ENCODE measurements around the gene WASF3. TPM values are rescaled to one million over a fixed set of nuclear protein-coding genes. Genes with fewer than 3 reads are reported as not detected.

WASF3 gene
- total and polyA plus RNA-seq, 10 of the 15 experiments (the other 5 are each of a cell fraction or from before 2014, with no cell fraction given), result under 0.01 to 0.10 (median 0.01) TPM; not detected in 7

- no peak for DNase-seq (ENCODE audit: low read depth, low spot score)
- RAD21 ChIA-PET (ENCODE audit: unreplicated experiment), result no interaction called here
- no peaks in the 10 kb centered on the region for H3K79me2 ChIP-seq (ENCODE audit: control insufficient read depth, insufficient read depth, low read length)
- H3K4me1 ChIP-seq (ENCODE audit: control insufficient read depth, insufficient read depth, low read length), result no peaks in the 10 kb centered on the region
- POLR2A ChIA-PET, result no interaction called here
- CTCF ChIA-PET, result no interaction called here
- H4K20me1 ChIP-seq (ENCODE audit: control insufficient read depth, insufficient read depth), result no peaks in the 10 kb centered on the region
- WGBS (ENCODE audit: insufficient coverage, insufficient replicate concordance, low lambda C conversion rate, missing lambda C conversion rate), result 27% methylated on average over 3 of the region's 3 CpGs
- H3K27ac ChIP-seq (ENCODE audit: control insufficient read depth, insufficient read depth), result no peak overlapping the region
- intact Hi-C loops (cut with micrococcal nuclease; ENCODE audit: unreplicated experiment), result no loop called here
- H3K4me3 ChIP-seq, result no peak overlapping the region
- peaks cover 0 to 3% of the 10 kb centered on the region in 2 experiments; a peak in 3 of 4 replicates for H3K27me3 ChIP-seq (replicated peaks in 1 of 2; ENCODE audit: control insufficient read depth in 2 of 2, insufficient read depth in 2 of 2, low read length in 1 of 2)
- no peaks in the 10 kb centered on the region for H3K36me3 ChIP-seq (ENCODE audit: control insufficient read depth in 2 of 2, insufficient read depth in 2 of 2, low read length in 1 of 2)
- SMC1A ChIA-PET (ENCODE audit: uncharacterized antibody, unreplicated experiment), result no interaction called here
- H3K4me2 ChIP-seq (ENCODE audit: control insufficient read depth, insufficient read depth), result no peak overlapping the region
- no peak overlapping the region for H3K9ac ChIP-seq (ENCODE audit: control insufficient read depth, insufficient read depth, low read length)
- TF ChIP-seq EZH2 (IDR thresholded peaks at IDR 0.05; ENCODE audit: borderline replicate concordance, control insufficient read depth, low read depth, low read length) (no peak), PAX5 (IDR thresholded peaks at IDR 0.05; ENCODE audit: borderline replicate concordance, low read depth, low read length) (no peak), ELK1 (IDR thresholded peaks at IDR 0.05; ENCODE audit: low read depth, low read length) (no peak), CREM (IDR thresholded peaks at IDR 0.05; ENCODE audit: low read depth) (no peak), POLR2A (IDR thresholded peaks at IDR 0.05; ENCODE audit: low read depth, low read length) (no peak), EED (IDR thresholded peaks at IDR 0.05; ENCODE audit: low read depth) (no peak), ETV6 (conservative IDR thresholded peaks at IDR 0.05 in 1 of 2, IDR thresholded peaks at IDR 0.05 in 1 of 2; ENCODE audit: borderline replicate concordance in 1 of 2, low read depth in 1 of 2) (no peak), CBFB (IDR thresholded peaks at IDR 0.05; ENCODE audit: low read depth) (no peak), EGR1 (IDR thresholded peaks at IDR 0.05; ENCODE audit: borderline replicate concordance in 1 of 2, low read depth in 2 of 2, low read length in 2 of 2) (no peak), SIN3A (IDR thresholded peaks at IDR 0.05; ENCODE audit: low read depth, low read length) (no peak), NFIC (IDR thresholded peaks at IDR 0.05; ENCODE audit: low read depth, low read length) (no peak), POLR2AphosphoS5 (IDR thresholded peaks at IDR 0.05; ENCODE audit: low read length) (no peak), ZNF592 (IDR thresholded peaks at IDR 0.05) (no peak), TBL1XR1 (IDR thresholded peaks at IDR 0.05; ENCODE audit: low read depth, low read length) (no peak), MAX (IDR thresholded peaks at IDR 0.05; ENCODE audit: low read depth, low read length) (no peak)
- TF ChIP-seq, protein P1, sequence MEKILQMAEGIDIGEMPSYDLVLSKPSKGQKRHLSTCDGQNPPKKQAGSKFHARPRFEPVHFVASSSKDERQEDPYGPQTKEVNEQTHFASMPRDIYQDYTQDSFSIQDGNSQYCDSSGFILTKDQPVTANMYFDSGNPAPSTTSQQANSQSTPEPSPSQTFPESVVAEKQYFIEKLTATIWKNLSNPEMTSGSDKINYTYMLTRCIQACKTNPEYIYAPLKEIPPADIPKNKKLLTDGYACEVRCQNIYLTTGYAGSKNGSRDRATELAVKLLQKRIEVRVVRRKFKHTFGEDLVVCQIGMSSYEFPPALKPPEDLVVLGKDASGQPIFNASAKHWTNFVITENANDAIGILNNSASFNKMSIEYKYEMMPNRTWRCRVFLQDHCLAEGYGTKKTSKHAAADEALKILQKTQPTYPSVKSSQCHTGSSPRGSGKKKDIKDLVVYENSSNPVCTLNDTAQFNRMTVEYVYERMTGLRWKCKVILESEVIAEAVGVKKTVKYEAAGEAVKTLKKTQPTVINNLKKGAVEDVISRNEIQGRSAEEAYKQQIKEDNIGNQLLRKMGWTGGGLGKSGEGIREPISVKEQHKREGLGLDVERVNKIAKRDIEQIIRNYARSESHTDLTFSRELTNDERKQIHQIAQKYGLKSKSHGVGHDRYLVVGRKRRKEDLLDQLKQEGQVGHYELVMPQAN (conservative IDR thresholded peaks at IDR 0.05), result no peak
- H3K9me3 ChIP-seq (replicated peaks; ENCODE audit: control insufficient read depth, insufficient read depth, low read length), result no peaks in the 10 kb centered on the region; the same call in 2 of the 3 replicates
- FAIRE-seq, result no peak
- in situ Hi-C loops (cut with MboI), result no loop called here
- no peak for ATAC-seq
- no TSS peak for BruUV-seq (replicated peaks)
- H2AFZ ChIP-seq (ENCODE audit: control insufficient read depth, low read depth, low read length), result no peak overlapping the region
Measured at GRCh38 chr13:26561067-26561466, 3.6 kb downstream of the WASF3 start.
